ENCODE measurements around the gene SALL2.
"Not testable (repeated sequence)": the region's sequence is repeated elsewhere in the genome, so short reads cannot be mapped to it uniquely, and the experiment has no call there.

SALL2 gene

GRCh38 chr14:21553266-21553665 is 27.1 kb upstream of the SALL2 start:
- no peaks in the 10 kb centered on the region for H3K36me3 ChIP-seq (ENCODE audit: low read length)
- no peaks in the 10 kb centered on the region for H3K9me3 ChIP-seq (ENCODE audit: insufficient read depth, low read length)
- H2AFZ ChIP-seq (ENCODE audit: low read depth, low read length, severe bottlenecking), result no peak overlapping the region
- H3K27ac ChIP-seq (ENCODE audit: low read depth, low read length), result no peak overlapping the region
- H3K27me3 ChIP-seq (ENCODE audit: low read length), result no peaks in the 10 kb centered on the region
- H3F3A ChIP-seq (ENCODE audit: insufficient read depth), result no peaks in the 10 kb centered on the region
- H3K79me2 ChIP-seq (ENCODE audit: insufficient read depth, low read length), result no peaks in the 10 kb centered on the region
- no peak overlapping the region for H3K4me3 ChIP-seq (ENCODE audit: insufficient read depth, low read length, poor library complexity, severe bottlenecking)
- no peak for TF ChIP-seq CTCF (IDR thresholded peaks at IDR 0.05; ENCODE audit: insufficient read depth, low read length, poor library complexity, severe bottlenecking)
- no peak for TF ChIP-seq EZH2phosphoT487 (conservative IDR thresholded peaks at IDR 0.05; ENCODE audit: low read length)
- H3K9me2 ChIP-seq (replicated peaks; ENCODE audit: insufficient read depth, low read length), result no peaks in the 10 kb centered on the region
- H3K9ac ChIP-seq (ENCODE audit: low read length), result no peak overlapping the region
- H4K20me1 ChIP-seq (ENCODE audit: low read depth, low read length), result no peaks in the 10 kb centered on the region
- no peak overlapping the region for H3K4me2 ChIP-seq (ENCODE audit: low read depth, low read length, poor library complexity, severe bottlenecking)

- H3K4me3 ChIP-seq (ENCODE audit: insufficient read depth, low read length, poor library complexity, severe bottlenecking), result not testable (repeated sequence)
Measured at GRCh38 chr14:21544588-21544987, 18.4 kb upstream of the SALL2 start.

GRCh38 chr14:21543963-21544362 is 17.8 kb upstream of the SALL2 start:
- Histone ChIP-seq H3K9ac (ENCODE audit: low read length) (no peak overlapping the region), H3K27me3 (ENCODE audit: low read length) (no peaks in the 10 kb centered on the region), H3K36me3 (ENCODE audit: low read length) (no peaks in the 10 kb centered on the region), H3K4me2 (ENCODE audit: low read depth, low read length, poor library complexity, severe bottlenecking) (no peak overlapping the region), H3K9me3 (ENCODE audit: insufficient read depth, low read length) (no peaks in the 10 kb centered on the region), H4K20me1 (ENCODE audit: low read depth, low read length) (no peaks in the 10 kb centered on the region), H2AFZ (ENCODE audit: low read depth, low read length, severe bottlenecking) (no peak overlapping the region), H3K9me2 (replicated peaks; ENCODE audit: insufficient read depth, low read length) (no peaks in the 10 kb centered on the region), H3K79me2 (ENCODE audit: insufficient read depth, low read length) (no peaks in the 10 kb centered on the region), H3F3A (ENCODE audit: insufficient read depth) (no peaks in the 10 kb centered on the region), H3K27ac (ENCODE audit: low read depth, low read length) (no peak overlapping the region), H3K4me3 (ENCODE audit: insufficient read depth, low read length, poor library complexity, severe bottlenecking) (no peak overlapping the region)
- no peak for TF ChIP-seq EZH2phosphoT487 (conservative IDR thresholded peaks at IDR 0.05; ENCODE audit: low read length)
- TF ChIP-seq CTCF (IDR thresholded peaks at IDR 0.05; ENCODE audit: insufficient read depth, low read length, poor library complexity, severe bottlenecking), result no peak

More at GRCh38 chr14:21544588-21544987, 18.4 kb upstream of the SALL2 start:
- not testable (repeated sequence) for H3K9me3 ChIP-seq (ENCODE audit: insufficient read depth, low read length); H3K27ac ChIP-seq (ENCODE audit: low read depth, low read length); H3K27me3 ChIP-seq (ENCODE audit: low read length); H2AFZ ChIP-seq (ENCODE audit: low read depth, low read length, severe bottlenecking); H3F3A ChIP-seq (ENCODE audit: insufficient read depth); H3K9me2 ChIP-seq (replicated peaks; ENCODE audit: insufficient read depth, low read length); H3K79me2 ChIP-seq (ENCODE audit: insufficient read depth, low read length); H4K20me1 ChIP-seq (ENCODE audit: low read depth, low read length); H3K36me3 ChIP-seq (ENCODE audit: low read length); H3K9ac ChIP-seq (ENCODE audit: low read length); H3K4me2 ChIP-seq (ENCODE audit: low read depth, low read length, poor library complexity, severe bottlenecking)

GRCh38 chr14:21543521-21543960 is 17.4 kb upstream of the SALL2 start:
- Histone ChIP-seq H3K9me3 (ENCODE audit: insufficient read depth, low read length) (no peaks in the 10 kb centered on the region), H2AFZ (ENCODE audit: low read depth, low read length, severe bottlenecking) (peak overlapping the region; percentile 17), H3K27me3 (ENCODE audit: low read length) (no peaks in the 10 kb centered on the region), H3K4me2 (ENCODE audit: low read depth, low read length, poor library complexity, severe bottlenecking) (no peak overlapping the region), H3K79me2 (ENCODE audit: insufficient read depth, low read length) (no peaks in the 10 kb centered on the region), H3K27ac (ENCODE audit: low read depth, low read length) (no peak overlapping the region), H4K20me1 (ENCODE audit: low read depth, low read length) (no peaks in the 10 kb centered on the region), H3F3A (ENCODE audit: insufficient read depth) (no peaks in the 10 kb centered on the region), H3K36me3 (ENCODE audit: low read length) (no peaks in the 10 kb centered on the region), H3K9ac (ENCODE audit: low read length) (no peak overlapping the region), H3K4me3 (ENCODE audit: insufficient read depth, low read length, poor library complexity, severe bottlenecking) (no peak overlapping the region), H3K9me2 (replicated peaks; ENCODE audit: insufficient read depth, low read length) (no peaks in the 10 kb centered on the region)
- TF ChIP-seq EZH2phosphoT487 (conservative IDR thresholded peaks at IDR 0.05; ENCODE audit: low read length) (no peak), CTCF (IDR thresholded peaks at IDR 0.05; ENCODE audit: insufficient read depth, low read length, poor library complexity, severe bottlenecking) (no peak)

All from SU-DHL-6 (cell line).